GM12892 (cell line): Measurements from ENCODE around the gene NSD2.
"Not testable (repeated sequence)": the region's sequence is repeated elsewhere in the genome, so short reads cannot be mapped to it uniquely, and the experiment has no call there.

ENCODE experiments used
- DNase-seq: peaks from one replicate; pipeline ENCODE4 v3.0.0; 2011; ENCODE audit not compliant: insufficient read length
- FAIRE-seq: peaks from 2 replicates; lab custom pipeline; 2011; peaks lifted over from hg19 to GRCh38; lab: Jason Lieb, UNC
- POLR2A ChIP-seq: IDR thresholded peaks from 2 replicates; pipeline ENCODE4 v1.6.1; 2011; ENCODE audit warnings: low read depth, low read length, control low read depth
- POLR2AphosphoS5 ChIP-seq: IDR thresholded peaks from 2 replicates; pipeline ENCODE4 v1.6.1; 2011; ENCODE audit warnings: low read depth, low read length, control low read depth
- TAF1 ChIP-seq: IDR thresholded peaks from 2 replicates; pipeline ENCODE4 v1.6.1; 2011; ENCODE audit warnings: low read depth, mild to moderate bottlenecking, control low read depth, low read length, borderline replicate concordance

NSD2 gene

GRCh38 chr4:1832690-1833089 is 38.5 kb upstream of the NSD2 start:
- no peak for FAIRE-seq
- DNase-seq: no peak
- no peak for TF ChIP-seq POLR2A
- TF ChIP-seq POLR2AphosphoS5: no peak
- no peak for TF ChIP-seq TAF1

GRCh38 chr4:1833307-1834046 is 37.7 kb upstream of the NSD2 start:
- DNase-seq (no peak), FAIRE-seq (peak; percentile 5)
- TF ChIP-seq POLR2AphosphoS5 (no peak), POLR2A (no peak), TAF1 (no peak)

GRCh38 chr4:1834047-1834775 is 37.0 kb upstream of the NSD2 start:
- peak; percentile 77 for DNase-seq
- TF ChIP-seq POLR2A: no peak
- peak; percentile 39; the same call in 1 of the 2 replicates for TF ChIP-seq POLR2AphosphoS5
- no peak for TF ChIP-seq TAF1
- FAIRE-seq: peak; percentile 98

- DNase-seq, FAIRE-seq: not testable (repeated sequence)
Observed at GRCh38 chr4:1835836-1836235, 35.4 kb upstream of the NSD2 start.

- DNase-seq: no peak
- FAIRE-seq: no peak
- TF ChIP-seq POLR2A: no peak
- no peak for TF ChIP-seq TAF1
- TF ChIP-seq POLR2AphosphoS5: no peak
Observed at GRCh38 chr4:1836650-1837049, 34.5 kb upstream of the NSD2 start.

GRCh38 chr4:1837069-1837468 is 34.1 kb upstream of the NSD2 start:
- no peak for FAIRE-seq
- no peak for DNase-seq
- TF ChIP-seq POLR2AphosphoS5 (no peak), POLR2A (no peak), TAF1 (no peak)

GRCh38 chr4:1839282-1839681 is 31.9 kb upstream of the NSD2 start:
- DNase-seq (no peak), FAIRE-seq (no peak)
- TF ChIP-seq TAF1 (no peak), POLR2AphosphoS5 (no peak), POLR2A (no peak)

GRCh38 chr4:1841201-1841886 is 29.8 kb upstream of the NSD2 start:
- TF ChIP-seq POLR2AphosphoS5 (no peak), TAF1 (no peak), POLR2A (no peak)
- DNase-seq: no peak
- no peak for FAIRE-seq

GRCh38 chr4:1841887-1842210 is 29.3 kb upstream of the NSD2 start:
- TF ChIP-seq POLR2A (no peak), POLR2AphosphoS5 (no peak), TAF1 (no peak)
- no peak for FAIRE-seq
- DNase-seq: no peak

- no peak for FAIRE-seq
- TF ChIP-seq POLR2A (no peak), TAF1 (no peak), POLR2AphosphoS5 (peak; percentile 18; the same call in 1 of the 2 replicates)
- no peak for DNase-seq
Observed at GRCh38 chr4:1842339-1842895, 28.8 kb upstream of the NSD2 start.

GRCh38 chr4:1842993-1843448 is 28.2 kb upstream of the NSD2 start:
- DNase-seq (no peak), FAIRE-seq (no peak)
- TF ChIP-seq POLR2AphosphoS5: no peak
- TF ChIP-seq POLR2A: no peak
- no peak for TF ChIP-seq TAF1

- no peak for DNase-seq
- no peak for FAIRE-seq
- TF ChIP-seq POLR2A (no peak), POLR2AphosphoS5 (no peak), TAF1 (no peak)
Observed at GRCh38 chr4:1843852-1844251, 27.3 kb upstream of the NSD2 start.

GRCh38 chr4:1844618-1845017 is 26.6 kb upstream of the NSD2 start:
- not testable (repeated sequence) for DNase-seq, FAIRE-seq
